LNCAP (cell line): ENCODE measurements around the gene PLCG2.

ENCODE experiments used
- TF ChIP-seq, protein P1 (sequence below): fragments of 450-650 bp; IDR thresholded peaks from 2 replicates; pipeline ENCODE4 v1.5.1; 2017; ENCODE audit warnings: mild to moderate bottlenecking

The PLCG2 gene

DNA sequence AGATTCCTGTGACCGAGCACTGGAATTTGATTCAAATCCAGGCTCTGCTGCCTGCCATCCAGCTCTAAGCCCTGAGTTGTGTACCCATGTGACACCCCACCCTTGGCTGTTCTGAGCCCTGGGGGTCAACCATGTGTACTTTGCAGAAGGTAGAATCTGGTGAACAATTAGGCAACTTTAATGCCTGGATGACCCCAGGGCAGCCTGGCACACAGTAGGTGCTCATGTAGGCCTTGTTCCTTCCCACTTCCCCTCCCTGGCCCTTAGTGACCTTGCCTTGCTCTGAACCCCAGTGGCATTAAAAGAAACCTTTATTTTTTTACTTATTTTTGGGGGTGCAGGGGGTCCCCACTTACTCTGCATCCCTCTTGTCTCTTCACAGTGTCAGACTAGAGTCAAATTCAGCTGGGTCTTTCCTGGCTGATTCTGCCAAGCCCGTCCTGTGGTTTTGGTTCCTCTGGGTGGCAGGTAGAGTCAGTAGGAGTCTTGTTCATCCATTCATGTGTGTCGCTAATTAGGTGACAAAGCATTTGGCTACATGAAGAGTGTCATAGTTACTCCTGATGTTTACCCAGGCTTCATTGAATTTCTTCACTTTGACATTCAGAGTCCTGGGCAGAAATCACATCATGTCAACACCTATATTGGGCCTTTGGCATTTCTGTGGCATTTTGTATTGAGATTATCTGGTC is 89.1 kb downstream of the PLCG2 start:
- TF ChIP-seq, protein P1, sequence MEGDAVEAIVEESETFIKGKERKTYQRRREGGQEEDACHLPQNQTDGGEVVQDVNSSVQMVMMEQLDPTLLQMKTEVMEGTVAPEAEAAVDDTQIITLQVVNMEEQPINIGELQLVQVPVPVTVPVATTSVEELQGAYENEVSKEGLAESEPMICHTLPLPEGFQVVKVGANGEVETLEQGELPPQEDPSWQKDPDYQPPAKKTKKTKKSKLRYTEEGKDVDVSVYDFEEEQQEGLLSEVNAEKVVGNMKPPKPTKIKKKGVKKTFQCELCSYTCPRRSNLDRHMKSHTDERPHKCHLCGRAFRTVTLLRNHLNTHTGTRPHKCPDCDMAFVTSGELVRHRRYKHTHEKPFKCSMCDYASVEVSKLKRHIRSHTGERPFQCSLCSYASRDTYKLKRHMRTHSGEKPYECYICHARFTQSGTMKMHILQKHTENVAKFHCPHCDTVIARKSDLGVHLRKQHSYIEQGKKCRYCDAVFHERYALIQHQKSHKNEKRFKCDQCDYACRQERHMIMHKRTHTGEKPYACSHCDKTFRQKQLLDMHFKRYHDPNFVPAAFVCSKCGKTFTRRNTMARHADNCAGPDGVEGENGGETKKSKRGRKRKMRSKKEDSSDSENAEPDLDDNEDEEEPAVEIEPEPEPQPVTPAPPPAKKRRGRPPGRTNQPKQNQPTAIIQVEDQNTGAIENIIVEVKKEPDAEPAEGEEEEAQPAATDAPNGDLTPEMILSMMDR, result no peak

DNA sequence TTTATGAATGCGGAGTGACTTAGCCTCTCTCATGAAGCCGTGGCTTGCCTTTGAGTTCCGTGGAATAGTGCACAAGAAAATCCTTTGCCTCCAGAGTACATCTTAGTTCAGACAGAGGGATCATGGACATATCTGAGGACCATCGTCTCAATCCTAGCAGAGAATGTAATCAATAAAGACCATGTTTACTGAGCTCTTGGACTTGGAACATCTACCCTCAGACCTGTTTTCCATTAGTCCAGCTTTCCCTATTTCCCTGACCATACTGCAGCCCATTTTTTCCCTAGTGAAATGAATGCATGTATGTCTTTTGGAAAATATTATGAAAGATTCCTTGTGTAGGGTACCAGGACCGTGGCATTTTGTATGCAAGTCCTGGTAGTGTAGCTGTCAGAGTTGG is 90.2 kb downstream of the PLCG2 start:
- TF ChIP-seq, protein P1, result no peak

DNA sequence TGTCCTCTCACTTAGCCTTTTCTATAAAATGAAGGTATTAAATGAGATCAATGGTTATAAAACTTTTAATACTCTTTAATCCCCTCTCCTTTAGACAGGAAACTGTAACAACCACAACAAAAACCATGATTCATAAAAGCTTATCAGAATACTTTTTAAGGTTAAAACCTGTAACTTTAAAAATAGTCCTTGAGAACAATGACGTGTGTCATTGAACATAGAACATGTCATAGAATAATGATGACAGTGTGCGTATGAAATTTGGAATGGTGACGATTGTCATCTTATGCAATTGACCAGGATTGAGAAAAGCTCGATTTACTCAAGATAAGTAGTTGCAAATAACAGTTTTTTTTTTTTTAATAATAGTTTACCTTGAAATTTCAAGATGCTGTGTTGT is 94.1 kb downstream of the PLCG2 start:
- TF ChIP-seq, protein P1, result no peak

DNA sequence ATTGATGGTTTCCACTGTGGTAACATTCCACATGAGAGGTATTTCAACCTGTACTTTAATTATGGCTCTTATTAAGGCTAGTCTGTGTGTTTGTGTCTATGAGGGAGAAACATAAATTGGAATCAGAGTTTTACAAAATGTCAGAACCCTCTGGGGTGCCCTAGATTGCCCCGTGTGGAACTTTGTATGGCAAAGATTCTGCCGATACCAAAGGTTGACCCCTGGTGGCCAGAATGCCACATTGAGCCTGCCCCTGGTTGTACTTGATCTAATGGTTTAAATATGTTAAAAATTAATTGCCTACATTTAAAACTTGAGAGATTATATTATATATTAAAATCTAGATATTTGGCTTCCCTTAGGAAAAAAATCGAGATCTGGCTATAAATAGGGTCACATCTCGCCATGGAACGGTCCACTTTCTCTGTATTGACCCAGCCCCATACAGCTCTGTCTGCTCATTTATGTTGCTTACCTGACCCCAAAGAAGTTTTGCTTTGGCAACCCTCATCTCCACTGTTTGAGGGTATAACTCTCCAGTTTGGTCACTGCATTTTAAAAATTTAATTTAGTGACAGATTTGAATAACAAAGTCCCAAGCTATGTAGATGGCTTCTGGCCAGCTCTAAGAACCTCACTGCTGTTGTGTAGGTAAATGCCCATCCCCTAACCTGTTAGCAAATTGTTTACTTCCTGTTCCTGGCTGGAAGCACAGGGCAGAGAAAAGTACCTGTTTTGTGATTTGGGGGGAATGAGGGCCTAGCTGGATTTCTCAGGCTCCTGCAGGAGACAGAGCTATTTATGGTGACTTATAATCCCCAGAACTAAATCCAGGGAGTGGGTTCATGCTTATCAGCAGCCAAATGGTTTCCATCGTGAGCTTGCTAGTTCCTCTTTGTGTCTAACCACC is 95.0 kb downstream of the PLCG2 start:
- TF ChIP-seq, protein P1, result peak; percentile 82

DNA sequence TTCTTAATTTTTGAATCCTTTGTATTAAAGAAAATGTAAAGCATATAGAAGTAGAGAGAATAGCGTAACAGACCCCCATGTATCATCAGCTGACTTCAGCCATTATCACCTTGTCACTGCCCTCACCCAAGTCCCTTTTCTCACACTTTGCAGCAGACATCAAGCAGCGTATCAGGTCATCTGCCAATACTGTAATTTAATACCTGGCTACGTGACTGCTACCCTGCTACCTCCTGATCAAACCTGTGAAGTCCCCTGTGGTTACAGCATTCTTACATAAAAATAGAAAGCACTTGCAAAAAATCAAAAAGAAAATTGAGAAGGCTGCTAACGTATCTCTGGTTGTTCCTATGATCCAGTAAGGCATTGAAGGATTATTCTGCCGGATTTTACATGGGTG is 96.4 kb downstream of the PLCG2 start:
- TF ChIP-seq, protein P1, result no peak

DNA sequence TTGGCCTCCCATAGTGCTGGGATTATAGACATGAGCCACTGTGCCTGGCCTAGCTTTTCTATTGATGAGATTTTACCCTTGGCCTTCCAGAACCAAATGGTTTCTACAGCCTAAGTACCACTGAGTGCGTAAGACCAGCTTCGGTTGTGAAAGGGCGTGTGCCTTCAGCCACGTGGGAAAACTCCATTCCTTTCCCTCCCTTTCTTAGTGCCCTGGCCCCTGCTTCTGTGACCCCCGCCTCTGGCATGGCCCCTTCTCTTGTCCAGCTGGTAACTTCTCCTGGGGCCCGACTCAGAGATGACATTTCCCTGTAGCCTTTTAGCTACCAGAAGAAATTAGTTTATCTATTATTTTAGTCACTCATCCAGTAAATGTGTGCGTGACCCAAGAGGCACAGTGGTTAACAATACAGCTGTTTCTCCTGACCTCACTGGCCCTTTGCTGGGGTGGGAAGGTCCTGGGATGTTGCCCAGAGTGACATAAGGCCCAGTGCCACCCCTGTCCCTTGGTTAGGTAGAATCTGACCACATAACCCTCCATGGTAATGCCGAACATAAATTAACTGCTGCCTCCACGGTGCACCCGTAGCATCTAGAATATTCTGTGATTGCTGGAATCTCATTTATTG is 97.3 kb downstream of the PLCG2 start:
- TF ChIP-seq, protein P1, result no peak

DNA sequence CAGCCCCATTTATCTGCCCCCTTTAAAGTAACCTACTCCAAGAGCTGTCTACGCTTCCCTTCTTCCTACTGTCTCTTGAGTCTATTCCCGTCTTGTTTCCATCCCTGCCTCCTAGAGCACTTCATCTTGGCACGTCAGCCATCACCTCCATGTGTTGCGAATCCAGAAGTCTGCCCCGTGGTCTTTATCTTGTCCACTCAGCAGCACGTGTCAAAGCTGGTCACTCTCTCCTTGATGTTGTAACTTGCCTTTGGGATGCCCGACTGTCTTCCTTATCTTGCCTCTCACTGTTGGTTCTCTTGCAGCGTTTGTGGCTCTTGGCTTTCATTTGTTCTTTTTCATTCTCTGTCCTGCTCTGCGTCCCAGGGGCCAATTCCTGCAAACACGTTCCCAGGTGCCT is 99.4 kb downstream of the PLCG2 start:
- TF ChIP-seq, protein P1, result no peak
